GM12874 (cell line): ENCODE measurements around the gene TXNDC16.

Source experiments
- TF ChIP-seq, protein P1 (sequence below): IDR thresholded peaks from 2 replicates; pipeline ENCODE4 v1.5.1; 2011; ENCODE audit warnings: low read depth, mild to moderate bottlenecking, control low read depth, low read length, moderate library complexity; ENCODE audit not compliant: insufficient read depth

The TXNDC16 gene

GRCh38 chr14:52536269-52536668 is 16.0 kb downstream of the TXNDC16 start:
- TF ChIP-seq, protein P1, sequence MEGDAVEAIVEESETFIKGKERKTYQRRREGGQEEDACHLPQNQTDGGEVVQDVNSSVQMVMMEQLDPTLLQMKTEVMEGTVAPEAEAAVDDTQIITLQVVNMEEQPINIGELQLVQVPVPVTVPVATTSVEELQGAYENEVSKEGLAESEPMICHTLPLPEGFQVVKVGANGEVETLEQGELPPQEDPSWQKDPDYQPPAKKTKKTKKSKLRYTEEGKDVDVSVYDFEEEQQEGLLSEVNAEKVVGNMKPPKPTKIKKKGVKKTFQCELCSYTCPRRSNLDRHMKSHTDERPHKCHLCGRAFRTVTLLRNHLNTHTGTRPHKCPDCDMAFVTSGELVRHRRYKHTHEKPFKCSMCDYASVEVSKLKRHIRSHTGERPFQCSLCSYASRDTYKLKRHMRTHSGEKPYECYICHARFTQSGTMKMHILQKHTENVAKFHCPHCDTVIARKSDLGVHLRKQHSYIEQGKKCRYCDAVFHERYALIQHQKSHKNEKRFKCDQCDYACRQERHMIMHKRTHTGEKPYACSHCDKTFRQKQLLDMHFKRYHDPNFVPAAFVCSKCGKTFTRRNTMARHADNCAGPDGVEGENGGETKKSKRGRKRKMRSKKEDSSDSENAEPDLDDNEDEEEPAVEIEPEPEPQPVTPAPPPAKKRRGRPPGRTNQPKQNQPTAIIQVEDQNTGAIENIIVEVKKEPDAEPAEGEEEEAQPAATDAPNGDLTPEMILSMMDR: no peak

GRCh38 chr14:52531481-52531880 is 20.8 kb downstream of the TXNDC16 start:
- TF ChIP-seq, protein P1: no peak

DNA sequence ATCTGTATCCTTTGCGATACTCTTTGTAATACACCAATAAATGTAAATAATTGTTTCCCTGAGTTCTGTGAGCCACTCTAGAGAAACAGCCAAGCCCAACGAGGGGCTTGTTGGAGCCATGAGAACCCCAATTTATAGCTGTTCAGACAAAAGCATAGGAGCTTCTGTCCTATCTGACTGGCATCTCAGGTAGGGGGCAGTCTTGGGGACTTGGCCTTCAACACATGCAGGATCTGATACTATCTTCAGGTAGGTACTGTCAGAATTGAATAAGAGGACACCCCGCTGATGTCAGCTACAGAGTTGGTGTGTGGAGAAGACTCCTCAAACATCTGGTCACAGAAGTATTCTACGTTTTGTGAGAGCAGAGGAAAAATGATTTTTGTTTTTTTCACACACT is 25.3 kb downstream of the TXNDC16 start:
- TF ChIP-seq, protein P1: no peak

DNA sequence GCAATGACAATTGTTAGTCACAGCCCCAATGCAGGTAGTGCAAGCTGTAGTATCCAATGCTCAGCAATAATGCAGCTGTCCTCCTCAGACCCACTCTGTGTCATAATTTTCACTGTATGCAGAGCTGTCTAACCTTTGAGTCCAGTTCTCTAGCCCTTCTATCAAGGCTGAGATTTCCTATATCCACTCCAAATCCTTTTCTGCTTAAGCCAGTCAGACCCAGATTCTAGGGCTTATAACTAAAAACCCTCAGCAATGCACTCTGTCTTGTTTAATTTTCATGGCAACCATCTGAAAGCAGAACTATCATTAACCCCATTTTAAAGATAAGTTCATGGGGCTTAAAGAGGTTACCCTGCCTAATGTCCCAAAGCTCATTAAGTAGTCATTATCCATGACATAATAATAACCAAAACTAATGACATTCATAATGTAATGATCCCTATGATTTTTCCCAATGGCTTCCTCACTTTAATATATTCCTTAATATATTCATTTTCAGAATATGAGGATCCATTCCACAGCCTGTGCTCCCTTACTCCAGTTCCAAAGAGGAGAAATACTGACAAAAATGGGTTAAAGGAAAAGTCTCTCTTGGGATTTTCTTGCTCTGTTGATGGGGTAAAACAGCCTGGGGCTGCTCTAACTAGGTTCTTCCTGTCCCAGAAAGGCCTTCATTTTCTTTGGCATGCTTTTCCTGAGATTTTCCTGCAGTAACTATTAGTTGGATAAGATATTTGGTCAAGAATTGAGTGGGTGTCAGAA is 29.5 kb downstream of the TXNDC16 start:
- TF ChIP-seq, protein P1: no peak

DNA sequence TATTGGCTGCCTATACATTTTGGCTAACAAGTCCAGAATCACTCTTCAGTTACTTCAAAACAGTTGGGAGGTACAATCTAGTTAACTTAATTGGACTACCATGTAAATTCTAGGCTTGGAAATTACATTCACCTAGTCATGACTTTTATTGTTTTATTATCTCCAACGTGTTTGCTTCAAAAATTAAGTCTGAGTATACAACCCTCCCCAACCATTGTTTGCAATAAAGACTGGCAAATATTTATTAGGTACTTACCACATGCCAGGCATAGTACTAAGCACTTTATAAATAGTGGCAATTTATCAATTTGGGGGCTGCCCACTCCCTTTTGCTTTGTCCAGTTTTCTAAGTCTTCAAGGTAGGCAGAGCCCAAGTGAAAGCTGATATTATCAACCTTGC is 30.3 kb downstream of the TXNDC16 start:
- TF ChIP-seq, protein P1: no peak

GRCh38 chr14:52514046-52514811 is 38.1 kb downstream of the TXNDC16 start:
- TF ChIP-seq, protein P1: no peak

GRCh38 chr14:52513249-52513648 is 39.1 kb downstream of the TXNDC16 start:
- TF ChIP-seq, protein P1: no peak
